Skeletal muscle tissue (tissue), 4 donors: ENCODE results near the gene ITGA11. TPM values are rescaled to one million over a fixed set of nuclear protein-coding genes. Genes with fewer than 3 reads are reported as not detected.

ENCODE experiments used
- H3K27ac ChIP-seq: one replicate; pipeline ENCODE4 v1.7.0; 2013; ENCODE audit warnings: mild to moderate bottlenecking, low read depth, low read length, inconsistent platforms
- H3K27me3 ChIP-seq, 3 donors: one replicate each; pipeline ENCODE4 v1.7.0; 2013; ENCODE audit warnings: low read length in 3 of 3; ENCODE audit not compliant: control insufficient read depth in 3 of 3, insufficient read depth in 3 of 3
- H3K36me3 ChIP-seq, 3 donors: one replicate each; pipeline ENCODE4 v1.7.0; 2013; ENCODE audit warnings: low read length in 3 of 3; ENCODE audit not compliant: control insufficient read depth in 3 of 3, insufficient read depth in 3 of 3
- H3K4me1 ChIP-seq, 3 donors: one replicate each; pipeline ENCODE4 v1.7.0; 2013; ENCODE audit warnings: low read length in 3 of 3, mild to moderate bottlenecking in 3 of 3; ENCODE audit not compliant: control insufficient read depth in 3 of 3, insufficient read depth in 3 of 3
- H3K4me3 ChIP-seq, 3 donors: one replicate each; pipeline ENCODE4 v1.7.0; 2013; ENCODE audit warnings: low read length in 3 of 3
- H3K9ac ChIP-seq, 3 donors: one replicate each; pipeline ENCODE4 v1.7.0; 2013; ENCODE audit warnings: low read length in 3 of 3, mild to moderate bottlenecking in 3 of 3, moderate library complexity in 2 of 3, low read depth in 1 of 3
- H3K9me3 ChIP-seq, 3 donors: one replicate each; pipeline ENCODE4 v1.7.0; 2013; ENCODE audit warnings: low read length in 3 of 3; ENCODE audit not compliant: control insufficient read depth in 3 of 3
- total RNA-seq: library from RNA; depleted of rRNA; stranded (reverse); fragments of >200 nt; gene quantifications from one replicate; pipeline ENCODE4 v1.2.3, GENCODE V29; 2014
- donor health status: Osteomylitis.

ITGA11 gene
- total RNA-seq, 1 donor from 2014 or later: 5.7 TPM

- Histone ChIP-seq H3K4me3 (no peak overlapping the region), H3K27me3 (peaks cover 18 to 24% (median 22%) of the 10 kb centered on the region in 3 donors), H3K9ac (no peak overlapping the region), H3K36me3 (no peaks in the 10 kb centered on the region), H3K4me1 (no peaks in the 10 kb centered on the region), H3K9me3 (peaks cover 0 to 4% (median 0%) of the 10 kb centered on the region in 3 donors), H3K27ac (no peak overlapping the region)
Observed at GRCh38 chr15:68449389-68449788, 17.4 kb upstream of the ITGA11 start.

DNA sequence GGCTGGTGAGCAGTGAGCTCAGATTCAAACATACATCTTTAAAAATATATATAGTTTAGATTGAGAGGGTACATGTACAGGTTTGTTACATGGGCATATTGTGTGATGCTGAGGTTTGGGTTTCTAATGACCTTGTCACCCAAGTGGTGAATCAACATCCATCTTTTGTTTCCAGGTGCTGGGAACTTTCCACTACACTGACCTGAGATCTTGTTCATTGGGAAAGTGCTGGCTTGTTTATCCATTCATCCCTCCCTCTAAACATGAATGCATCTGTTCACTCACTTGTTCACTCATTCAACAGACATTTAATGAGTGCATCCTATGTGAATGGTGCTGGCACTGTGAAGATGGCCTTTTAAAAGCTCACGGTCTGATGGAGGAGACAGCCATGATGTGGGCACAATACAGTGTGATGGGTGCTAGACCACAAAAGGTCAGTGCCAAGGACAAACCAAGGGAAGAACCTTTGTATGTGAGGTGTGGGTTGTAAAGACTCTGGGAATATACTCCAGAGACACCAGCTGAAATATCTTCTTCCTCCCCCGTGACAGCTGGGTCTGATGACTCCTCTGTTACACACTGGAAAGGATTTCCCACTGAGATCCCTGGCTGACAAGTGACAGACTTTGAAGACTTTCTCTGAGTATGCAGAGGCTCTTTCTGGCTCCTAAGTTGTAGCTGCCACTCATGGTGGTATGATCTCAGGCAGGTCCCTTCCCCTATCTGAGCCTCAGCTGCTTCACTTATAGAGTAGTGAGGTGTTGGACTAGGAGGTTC, 16.2 kb upstream of the ITGA11 start:
- H3K9ac ChIP-seq: no peak overlapping the region
- no peak overlapping the region for H3K27ac ChIP-seq
- H3K9me3 ChIP-seq: peaks cover 0 to 4% (median 0%) of the 10 kb centered on the region in 3 donors
- H3K4me1 ChIP-seq: no peaks in the 10 kb centered on the region
- H3K36me3 ChIP-seq: no peaks in the 10 kb centered on the region
- H3K27me3 ChIP-seq: peaks cover 19 to 24% (median 22%) of the 10 kb centered on the region in 3 donors
- no peak overlapping the region for H3K4me3 ChIP-seq

- H3K4me1 ChIP-seq: no peaks in the 10 kb centered on the region
Observed at GRCh38 chr15:68447209-68447608, 15.2 kb upstream of the ITGA11 start.

DNA sequence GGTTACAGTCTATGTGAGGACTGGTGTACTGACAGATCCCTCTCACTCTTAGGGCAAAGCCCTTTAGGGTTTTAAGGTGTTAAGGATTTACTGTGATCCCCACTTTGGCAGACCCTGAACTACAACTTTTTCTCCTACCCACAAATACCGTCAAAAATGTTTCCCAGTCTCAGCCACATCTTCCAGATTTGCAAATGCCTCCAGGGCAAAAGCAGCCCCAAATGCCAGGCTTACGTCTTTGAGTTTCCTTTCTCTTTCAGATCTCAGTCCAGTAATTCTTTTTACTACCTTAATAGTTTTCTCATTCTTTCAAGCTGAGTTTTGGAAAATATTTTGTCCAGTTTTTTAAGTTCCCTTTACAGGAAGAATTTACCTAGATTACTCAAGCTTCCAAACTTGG, 13.4 kb upstream of the ITGA11 start:
- H3K36me3 ChIP-seq: no peaks in the 10 kb centered on the region
- peaks cover 11 to 19% (median 19%) of the 10 kb centered on the region in 3 donors for H3K27me3 ChIP-seq
- H3K9ac ChIP-seq: no peak overlapping the region
- H3K4me3 ChIP-seq: no peak overlapping the region
- H3K9me3 ChIP-seq: no peaks in the 10 kb centered on the region
- H3K4me1 ChIP-seq: no peaks in the 10 kb centered on the region
- no peak overlapping the region for H3K27ac ChIP-seq

More at GRCh38 chr15:68447209-68447608, 15.2 kb upstream of the ITGA11 start:
- Histone ChIP-seq H3K27ac (no peak overlapping the region), H3K4me3 (no peak overlapping the region), H3K27me3 (peaks cover 19 to 24% (median 22%) of the 10 kb centered on the region in 3 donors), H3K9ac (no peak overlapping the region), H3K36me3 (no peaks in the 10 kb centered on the region), H3K9me3 (peaks cover 0 to under 1% (median 0%) of the 10 kb centered on the region in 3 donors)

DNA sequence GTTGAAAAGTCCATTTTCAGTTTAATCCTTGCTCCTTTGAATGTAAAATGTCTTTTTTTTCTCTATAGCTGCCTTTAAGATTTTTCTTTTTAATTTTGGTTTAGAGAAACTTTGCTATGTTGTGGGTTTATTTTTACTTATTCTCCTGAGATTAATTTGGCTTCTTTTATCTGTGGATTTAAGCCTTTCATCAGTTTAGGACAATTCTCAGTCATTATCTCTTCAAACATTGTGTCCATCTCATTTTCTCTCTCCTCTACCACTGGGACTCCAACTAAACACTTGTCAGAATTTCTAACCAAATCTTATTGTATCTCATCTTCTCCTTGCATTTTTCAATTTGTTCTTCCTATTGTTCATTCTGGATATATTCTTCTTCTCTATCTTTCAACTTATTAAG, 12.4 kb upstream of the ITGA11 start:
- H3K9me3 ChIP-seq: no peaks in the 10 kb centered on the region
- H3K4me1 ChIP-seq: no peaks in the 10 kb centered on the region
- H3K27ac ChIP-seq: no peak overlapping the region
- H3K4me3 ChIP-seq: no peak overlapping the region
- no peak overlapping the region for H3K9ac ChIP-seq
- H3K36me3 ChIP-seq: no peaks in the 10 kb centered on the region
- H3K27me3 ChIP-seq: peaks cover 8 to 14% (median 10%) of the 10 kb centered on the region in 3 donors

DNA sequence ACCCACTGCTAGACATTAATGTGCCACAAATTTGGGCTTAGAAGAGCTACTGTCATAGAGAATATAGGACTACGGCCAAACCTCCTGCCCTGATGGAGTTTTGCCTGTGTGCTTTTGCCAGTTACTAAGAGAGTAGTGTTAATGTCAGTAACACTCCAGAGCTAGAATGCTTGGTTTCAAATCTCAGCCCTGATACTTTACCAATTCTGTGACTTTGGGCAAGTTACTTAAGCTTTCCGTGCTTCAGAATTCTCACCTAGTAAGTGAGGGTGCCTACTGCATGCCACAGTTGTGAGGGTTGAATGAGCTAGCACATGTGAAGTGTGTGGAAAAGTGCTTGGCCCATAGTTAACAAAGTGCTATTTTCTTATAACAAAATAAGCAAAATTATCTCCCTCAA, 10.9 kb upstream of the ITGA11 start:
- Histone ChIP-seq H3K9me3 (no peaks in the 10 kb centered on the region), H3K27me3 (peaks cover 8 to 11% (median 10%) of the 10 kb centered on the region in 3 donors), H3K27ac (no peak overlapping the region)

DNA sequence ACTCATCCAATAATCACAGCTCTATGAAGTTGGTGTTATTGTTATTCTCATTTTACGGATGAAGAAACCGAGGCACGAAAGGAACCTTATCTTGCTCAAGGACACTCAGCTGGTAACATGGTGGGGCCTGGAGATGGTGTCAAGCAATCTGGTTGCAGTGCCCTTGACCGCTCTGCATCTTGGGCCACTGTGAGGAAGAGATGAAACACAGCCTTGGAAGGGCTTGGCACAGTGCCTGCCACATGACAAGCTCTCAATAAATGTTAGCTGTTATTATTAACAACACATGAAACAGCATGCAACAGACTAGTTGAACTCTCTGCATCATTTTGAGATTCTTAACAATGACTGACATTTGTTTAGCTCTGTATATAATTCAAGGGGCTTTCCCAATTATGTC, 10.1 kb upstream of the ITGA11 start:
- H3K27ac ChIP-seq: no peak overlapping the region
- no peak overlapping the region for H3K9ac ChIP-seq
- H3K9me3 ChIP-seq: no peaks in the 10 kb centered on the region
- peaks cover 6 to 13% (median 8%) of the 10 kb centered on the region in 3 donors for H3K27me3 ChIP-seq
- no peak overlapping the region for H3K4me3 ChIP-seq
- H3K4me1 ChIP-seq: no peaks in the 10 kb centered on the region
- H3K36me3 ChIP-seq: no peaks in the 10 kb centered on the region

More for the DNA sequence above, 10.9 kb upstream of the ITGA11 start:
- Histone ChIP-seq H3K4me3 (no peak overlapping the region), H3K9ac (no peak overlapping the region), H3K4me1 (no peaks in the 10 kb centered on the region), H3K36me3 (no peaks in the 10 kb centered on the region)

DNA sequence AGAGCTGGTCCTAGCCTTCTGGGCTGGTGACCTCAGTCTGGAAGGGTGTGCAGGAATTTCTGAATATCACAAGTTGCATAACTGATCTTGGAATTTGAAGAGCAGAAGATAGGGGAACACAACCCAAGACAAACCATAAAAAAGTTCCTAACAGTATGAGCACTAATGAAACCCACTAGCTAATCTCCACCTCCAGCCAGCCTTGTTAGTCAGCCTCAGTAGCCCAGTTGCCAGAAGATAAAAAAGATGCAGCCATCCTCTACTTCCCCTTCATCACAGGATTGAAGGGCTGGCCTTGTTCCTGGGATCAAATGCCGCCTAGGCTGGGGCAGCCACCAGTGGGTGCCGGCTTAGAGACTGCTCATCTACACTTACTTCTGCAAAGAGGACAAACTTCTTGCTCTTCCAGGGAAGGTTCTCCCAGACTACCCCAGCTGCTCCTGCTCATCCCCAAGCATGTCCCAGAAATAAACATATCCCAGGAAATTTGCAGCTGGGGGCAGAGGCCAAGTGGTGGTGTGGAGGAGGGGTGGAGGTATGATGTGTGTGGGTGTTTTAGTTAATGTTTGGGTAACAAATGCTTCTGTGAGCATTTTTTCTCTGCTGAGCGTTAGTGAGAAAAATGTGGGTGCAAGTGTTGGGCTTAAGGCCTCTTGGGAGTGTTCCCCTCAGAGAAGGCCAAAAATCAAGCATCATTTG, 9.2 kb upstream of the ITGA11 start:
- no peaks in the 10 kb centered on the region for H3K4me1 ChIP-seq
- H3K9me3 ChIP-seq: no peaks in the 10 kb centered on the region
- H3K27me3 ChIP-seq: peaks cover 3 to 17% (median 10%) of the 10 kb centered on the region in 3 donors
- no peak overlapping the region for H3K4me3 ChIP-seq
- no peak overlapping the region for H3K9ac ChIP-seq
- H3K27ac ChIP-seq: no peak overlapping the region
- no peaks in the 10 kb centered on the region for H3K36me3 ChIP-seq

DNA sequence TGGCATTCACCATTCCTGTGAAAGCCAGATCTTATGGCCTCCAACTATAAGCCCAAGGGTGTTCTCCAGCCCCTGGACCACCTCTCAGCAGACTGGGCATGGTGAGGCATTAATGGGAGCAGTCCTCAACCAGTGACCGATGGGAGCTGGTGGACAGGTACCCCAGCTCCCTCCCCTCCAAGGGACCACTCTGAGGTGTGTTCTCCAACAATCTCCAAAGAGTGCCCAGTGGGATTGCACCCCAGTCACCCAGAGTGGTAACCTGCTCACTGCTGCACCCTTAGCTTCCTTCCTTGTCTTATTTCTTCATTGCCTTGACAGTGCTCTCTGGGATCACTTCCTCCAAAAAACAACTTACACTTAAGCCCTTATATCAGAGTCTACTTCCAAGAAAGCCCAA, 8.2 kb upstream of the ITGA11 start:
- H3K27ac ChIP-seq: no peak overlapping the region
- H3K9me3 ChIP-seq: no peaks in the 10 kb centered on the region
- H3K4me3 ChIP-seq: no peak overlapping the region
- H3K36me3 ChIP-seq: no peaks in the 10 kb centered on the region
- H3K9ac ChIP-seq: no peak overlapping the region
- H3K27me3 ChIP-seq: peaks cover 5 to 17% (median 13%) of the 10 kb centered on the region in 3 donors
- no peaks in the 10 kb centered on the region for H3K4me1 ChIP-seq

- H3K4me3 ChIP-seq: no peak overlapping the region
- no peaks in the 10 kb centered on the region for H3K9me3 ChIP-seq
- H3K4me1 ChIP-seq: no peaks in the 10 kb centered on the region
- no peak overlapping the region for H3K9ac ChIP-seq
- no peaks in the 10 kb centered on the region for H3K36me3 ChIP-seq
- H3K27me3 ChIP-seq: peaks cover 5 to 20% (median 13%) of the 10 kb centered on the region in 3 donors
- no peak overlapping the region for H3K27ac ChIP-seq
Observed at GRCh38 chr15:68439506-68439905, 7.5 kb upstream of the ITGA11 start.
